ENCODE measurements around the gene TRMU.

The TRMU gene

GRCh38 chr22:46337870-46338269 lies 2.4 kb downstream of the TRMU start:
- DNase-seq, result no peak

- no peak for DNase-seq
These were observed 3.1 kb downstream of the TRMU start for GRCh38 chr22:46338636-46339035.

- DNase-seq, result no peak
These were observed 4.4 kb downstream of the TRMU start for GRCh38 chr22:46339956-46340355.

- no peak for DNase-seq
These were observed 5.2 kb downstream of the TRMU start for GRCh38 chr22:46340676-46341075.

GRCh38 chr22:46346680-46347405 lies 11.3 kb downstream of the TRMU start:
- DNase-seq, result no peak

- no peak for DNase-seq
These were observed 12.1 kb downstream of the TRMU start for GRCh38 chr22:46347646-46348045.

- no peak for DNase-seq
These were observed 12.7 kb downstream of the TRMU start for GRCh38 chr22:46348099-46348695.

GRCh38 chr22:46349238-46349637 lies 13.7 kb downstream of the TRMU start:
- no peak for DNase-seq

- DNase-seq, result no peak
These were observed 14.2 kb downstream of the TRMU start for GRCh38 chr22:46349681-46350080.

GRCh38 chr22:46350121-46350520 lies 14.6 kb downstream of the TRMU start:
- DNase-seq, result no peak

GRCh38 chr22:46350646-46351045 lies 15.1 kb downstream of the TRMU start:
- no peak for DNase-seq

GRCh38 chr22:46351131-46351735 lies 15.7 kb downstream of the TRMU start:
- DNase-seq, result no peak

GRCh38 chr22:46351767-46352166 lies 16.3 kb downstream of the TRMU start:
- DNase-seq, result no peak

- DNase-seq, result no peak
These were observed 16.8 kb downstream of the TRMU start for GRCh38 chr22:46352276-46352675.

GRCh38 chr22:46352691-46353386 lies 17.3 kb downstream of the TRMU start:
- no peak for DNase-seq

- DNase-seq, result no peak
These were observed 18.1 kb downstream of the TRMU start for GRCh38 chr22:46353483-46354105.

- no peak for DNase-seq
These were observed 18.9 kb downstream of the TRMU start for GRCh38 chr22:46354176-46354992.

- DNase-seq, result no peak
These were observed 19.4 kb downstream of the TRMU start for GRCh38 chr22:46354993-46355305.

- no peak for DNase-seq
These were observed 20.0 kb downstream of the TRMU start for GRCh38 chr22:46355369-46355995.

GRCh38 chr22:46355996-46356471 lies 20.5 kb downstream of the TRMU start:
- no peak for DNase-seq

- DNase-seq, result no peak
These were observed 21.3 kb downstream of the TRMU start for GRCh38 chr22:46356496-46357480.
